ENCODE measurements around the gene CSPG4. TPM values are rescaled to one million over a fixed set of nuclear protein-coding genes. Genes with fewer than 3 reads are reported as not detected.

CSPG4 gene
- total and polyA plus RNA-seq, 2 of the 13 experiments (the other 11 are each of a cell fraction or from before 2014, with no cell fraction given): 0.01 to 0.04 TPM

DNA sequence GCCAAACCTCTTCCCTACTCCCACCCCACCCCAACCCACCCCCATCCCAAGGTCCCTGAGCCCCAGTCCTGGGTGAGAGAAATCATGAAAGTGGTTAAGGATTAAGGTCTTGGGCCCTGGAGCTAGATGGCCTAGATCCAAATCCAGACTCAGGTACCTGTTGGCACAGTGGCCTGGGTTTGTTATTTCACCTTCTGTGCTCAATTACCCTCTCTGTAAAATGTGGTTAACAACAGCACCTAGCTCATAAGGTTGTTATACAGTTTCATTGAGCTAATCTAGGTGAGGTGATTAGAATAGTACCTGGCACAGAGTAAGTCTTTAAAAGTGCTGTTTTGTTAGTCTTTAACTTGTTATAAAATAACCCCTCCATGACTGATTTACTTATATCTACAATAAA is 80.7 kb downstream of the CSPG4 start:
- FAIRE-seq (no peak), DNase-seq (ENCODE audit: low spot score) (no peak), ATAC-seq (no peak)
- CTCF ChIA-PET (ENCODE audit: low intra/inter-chr PET ratio, low total read pairs): no interaction called here
- POLR2A ChIA-PET: interaction anchor here (0.7 kb wide), 1 partner anchor 9 kb away, joined by 3 read pairs; no protein-coding TSS in a partner anchor
- in situ Hi-C loops (cut with HindIII; ENCODE audit: extremely low pct_ligation_motif_present, low pct_unique_long_range_greater_than_20kb) (no loop called here), intact Hi-C loops (cut with micrococcal nuclease; ENCODE audit: unreplicated experiment) (no loop called here)
- Histone ChIP-seq H4K20me1 (ENCODE audit: insufficient read depth, low read length) (no peaks in the 10 kb centered on the region), H3K4me2 (ENCODE audit: low read depth, low read length) (no peak overlapping the region), H3K4me1 (ENCODE audit: insufficient read depth, low read length) (peaks cover 15% of the 10 kb centered on the region), H3K27ac (ENCODE audit: extremely low read length, insufficient read depth, low read length) (no peak overlapping the region), H3K9me3 (ENCODE audit: low read length) (no peaks in the 10 kb centered on the region), H3K4me3 (replicated peaks in 1 of 3; ENCODE audit: insufficient read depth in 1 of 3, low read depth in 2 of 3, low read length in 3 of 3) (no peak overlapping the region), H2AFZ (ENCODE audit: low read length) (no peak overlapping the region), H3K36me3 (replicated peaks in 1 of 2; ENCODE audit: control insufficient read depth in 1 of 2, insufficient read depth in 2 of 2, low read length in 2 of 2) (no peaks in the 10 kb centered on the region), H3K27me3 (ENCODE audit: control insufficient read depth in 1 of 2, insufficient read depth in 2 of 2, low read length in 2 of 2) (no peaks in the 10 kb centered on the region), H3K9ac (ENCODE audit: insufficient read depth, low read depth, low read length) (no peak overlapping the region), H3K79me2 (ENCODE audit: insufficient read depth, low read length) (peaks cover under 1% of the 10 kb centered on the region)
- BruUV-seq (replicated peaks): no TSS peak
- TF ChIP-seq SMARCE1 (IDR thresholded peaks at IDR 0.05; ENCODE audit: borderline replicate concordance) (no peak), JARID2 (CRISPR knock-in tag; IDR thresholded peaks at IDR 0.05; ENCODE audit: insufficient replicate concordance) (no peak), CREM (IDR thresholded peaks at IDR 0.05) (no peak), CREM (CRISPR knock-in tag; IDR thresholded peaks at IDR 0.05) (no peak), ZNF446 (CRISPR knock-in tag; IDR thresholded peaks at IDR 0.05) (no peak), ZNF350 (CRISPR knock-in tag; IDR thresholded peaks at IDR 0.05; ENCODE audit: borderline replicate concordance, low read depth) (no peak), KLF16 (CRISPR knock-in tag; IDR thresholded peaks at IDR 0.05) (no peak)
- TF ChIP-seq, protein P1, sequence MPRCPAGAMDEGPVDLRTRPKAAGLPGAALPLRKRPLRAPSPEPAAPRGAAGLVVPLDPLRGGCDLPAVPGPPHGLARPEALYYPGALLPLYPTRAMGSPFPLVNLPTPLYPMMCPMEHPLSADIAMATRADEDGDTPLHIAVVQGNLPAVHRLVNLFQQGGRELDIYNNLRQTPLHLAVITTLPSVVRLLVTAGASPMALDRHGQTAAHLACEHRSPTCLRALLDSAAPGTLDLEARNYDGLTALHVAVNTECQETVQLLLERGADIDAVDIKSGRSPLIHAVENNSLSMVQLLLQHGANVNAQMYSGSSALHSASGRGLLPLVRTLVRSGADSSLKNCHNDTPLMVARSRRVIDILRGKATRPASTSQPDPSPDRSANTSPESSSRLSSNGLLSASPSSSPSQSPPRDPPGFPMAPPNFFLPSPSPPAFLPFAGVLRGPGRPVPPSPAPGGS (CRISPR knock-in tag; IDR thresholded peaks at IDR 0.05): no peak
- TF ChIP-seq, protein P2, sequence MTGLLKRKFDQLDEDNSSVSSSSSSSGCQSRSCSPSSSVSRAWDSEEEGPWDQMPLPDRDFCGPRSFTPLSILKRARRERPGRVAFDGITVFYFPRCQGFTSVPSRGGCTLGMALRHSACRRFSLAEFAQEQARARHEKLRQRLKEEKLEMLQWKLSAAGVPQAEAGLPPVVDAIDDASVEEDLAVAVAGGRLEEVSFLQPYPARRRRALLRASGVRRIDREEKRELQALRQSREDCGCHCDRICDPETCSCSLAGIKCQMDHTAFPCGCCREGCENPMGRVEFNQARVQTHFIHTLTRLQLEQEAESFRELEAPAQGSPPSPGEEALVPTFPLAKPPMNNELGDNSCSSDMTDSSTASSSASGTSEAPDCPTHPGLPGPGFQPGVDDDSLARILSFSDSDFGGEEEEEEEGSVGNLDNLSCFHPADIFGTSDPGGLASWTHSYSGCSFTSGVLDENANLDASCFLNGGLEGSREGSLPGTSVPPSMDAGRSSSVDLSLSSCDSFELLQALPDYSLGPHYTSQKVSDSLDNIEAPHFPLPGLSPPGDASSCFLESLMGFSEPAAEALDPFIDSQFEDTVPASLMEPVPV (CRISPR knock-in tag; IDR thresholded peaks at IDR 0.05): no peak
- TF ChIP-seq, protein P3, sequence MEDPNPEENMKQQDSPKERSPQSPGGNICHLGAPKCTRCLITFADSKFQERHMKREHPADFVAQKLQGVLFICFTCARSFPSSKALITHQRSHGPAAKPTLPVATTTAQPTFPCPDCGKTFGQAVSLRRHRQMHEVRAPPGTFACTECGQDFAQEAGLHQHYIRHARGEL (CRISPR knock-in tag; IDR thresholded peaks at IDR 0.05): no peak
- TF ChIP-seq, protein P4, sequence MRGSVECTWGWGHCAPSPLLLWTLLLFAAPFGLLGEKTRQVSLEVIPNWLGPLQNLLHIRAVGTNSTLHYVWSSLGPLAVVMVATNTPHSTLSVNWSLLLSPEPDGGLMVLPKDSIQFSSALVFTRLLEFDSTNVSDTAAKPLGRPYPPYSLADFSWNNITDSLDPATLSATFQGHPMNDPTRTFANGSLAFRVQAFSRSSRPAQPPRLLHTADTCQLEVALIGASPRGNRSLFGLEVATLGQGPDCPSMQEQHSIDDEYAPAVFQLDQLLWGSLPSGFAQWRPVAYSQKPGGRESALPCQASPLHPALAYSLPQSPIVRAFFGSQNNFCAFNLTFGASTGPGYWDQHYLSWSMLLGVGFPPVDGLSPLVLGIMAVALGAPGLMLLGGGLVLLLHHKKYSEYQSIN (CRISPR knock-in tag; IDR thresholded peaks at IDR 0.05; ENCODE audit: borderline replicate concordance): no peak
- TF ChIP-seq, protein P5, sequence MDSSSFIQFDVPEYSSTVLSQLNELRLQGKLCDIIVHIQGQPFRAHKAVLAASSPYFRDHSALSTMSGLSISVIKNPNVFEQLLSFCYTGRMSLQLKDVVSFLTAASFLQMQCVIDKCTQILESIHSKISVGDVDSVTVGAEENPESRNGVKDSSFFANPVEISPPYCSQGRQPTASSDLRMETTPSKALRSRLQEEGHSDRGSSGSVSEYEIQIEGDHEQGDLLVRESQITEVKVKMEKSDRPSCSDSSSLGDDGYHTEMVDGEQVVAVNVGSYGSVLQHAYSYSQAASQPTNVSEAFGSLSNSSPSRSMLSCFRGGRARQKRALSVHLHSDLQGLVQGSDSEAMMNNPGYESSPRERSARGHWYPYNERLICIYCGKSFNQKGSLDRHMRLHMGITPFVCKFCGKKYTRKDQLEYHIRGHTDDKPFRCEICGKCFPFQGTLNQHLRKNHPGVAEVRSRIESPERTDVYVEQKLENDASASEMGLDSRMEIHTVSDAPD (CRISPR knock-in tag; IDR thresholded peaks at IDR 0.05): no peak
- TF ChIP-seq, protein P6, sequence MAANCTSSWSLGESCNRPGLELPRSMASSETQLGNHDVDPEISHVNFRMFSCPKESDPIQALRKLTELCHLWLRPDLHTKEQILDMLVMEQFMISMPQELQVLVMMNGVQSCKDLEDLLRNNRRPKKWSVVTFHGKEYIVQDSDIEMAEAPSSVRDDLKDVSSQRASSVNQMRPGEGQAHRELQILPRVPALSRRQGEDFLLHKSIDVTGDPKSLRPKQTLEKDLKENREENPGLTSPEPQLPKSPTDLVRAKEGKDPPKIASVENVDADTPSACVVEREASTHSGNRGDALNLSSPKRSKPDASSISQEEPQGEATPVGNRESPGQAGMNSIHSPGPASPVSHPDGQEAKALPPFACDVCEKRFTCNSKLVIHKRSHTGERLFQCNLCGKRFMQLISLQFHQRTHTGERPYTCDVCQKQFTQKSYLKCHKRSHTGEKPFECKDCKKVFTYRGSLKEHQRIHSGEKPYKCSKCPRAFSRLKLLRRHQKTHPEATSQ (CRISPR knock-in tag; IDR thresholded peaks at IDR 0.05; ENCODE audit: borderline replicate concordance): no peak
- TF ChIP-seq, protein P7, sequence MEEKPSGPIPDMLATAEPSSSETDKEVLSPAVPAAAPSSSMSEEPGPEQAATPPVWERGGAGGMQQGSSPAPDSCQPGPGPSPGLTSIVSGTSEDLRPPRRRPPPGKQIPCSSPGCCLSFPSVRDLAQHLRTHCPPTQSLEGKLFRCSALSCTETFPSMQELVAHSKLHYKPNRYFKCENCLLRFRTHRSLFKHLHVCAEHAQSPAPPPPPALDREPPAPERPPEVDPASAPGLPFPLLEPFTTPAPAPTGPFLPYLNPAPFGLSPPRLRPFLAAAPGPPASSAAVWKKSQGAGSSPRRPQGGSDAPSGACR (CRISPR knock-in tag; IDR thresholded peaks at IDR 0.05): no peak

All from HepG2 (cell line).